Ishikawa (cell line): ENCODE data around the gene PDE6A.

ENCODE experiments used
- CEBPB ChIP-seq: IDR thresholded peaks from 2 replicates; pipeline ENCODE4 v1.6.1; 2012
- CREB1 ChIP-seq: IDR thresholded peaks from 2 replicates; pipeline ENCODE4 v1.6.1; 2012; ENCODE audit warnings: low read depth
- EGR1 ChIP-seq: IDR thresholded peaks from 2 replicates; pipeline ENCODE4 v1.6.1; 2012
- EP300 ChIP-seq: IDR thresholded peaks from 2 replicates; pipeline ENCODE4 v1.6.1; 2012; ENCODE audit warnings: borderline replicate concordance
- FOXM1 ChIP-seq: IDR thresholded peaks from 2 replicates; pipeline ENCODE4 v1.6.1; 2012; ENCODE audit warnings: low read depth, borderline replicate concordance
- MAX ChIP-seq: IDR thresholded peaks from 2 replicates; pipeline ENCODE4 v1.6.1; 2012
- NFIC ChIP-seq: IDR thresholded peaks from 2 replicates; pipeline ENCODE4 v1.6.1; 2012
- RAD21 ChIP-seq: IDR thresholded peaks from 2 replicates; pipeline ENCODE4 v1.6.1; 2012; ENCODE audit warnings: low read depth
- REST ChIP-seq: IDR thresholded peaks from 2 replicates; pipeline ENCODE4 v1.6.1; 2012; ENCODE audit warnings: low read depth, mild to moderate bottlenecking
- TAF1 ChIP-seq: IDR thresholded peaks from 2 replicates; pipeline ENCODE4 v1.6.1; 2012; ENCODE audit warnings: low read depth, mild to moderate bottlenecking
- TCF12 ChIP-seq: IDR thresholded peaks from 2 replicates; pipeline ENCODE4 v1.6.1; 2012; ENCODE audit warnings: low read depth
- TEAD4 ChIP-seq: IDR thresholded peaks from 2 replicates; pipeline ENCODE4 v1.6.1; 2012
- USF1 ChIP-seq: IDR thresholded peaks from 2 replicates; pipeline ENCODE4 v1.6.1; 2012
- YY1 ChIP-seq: IDR thresholded peaks from 2 replicates; pipeline ENCODE4 v1.6.1; 2012; ENCODE audit warnings: low read depth
- ZBTB7A ChIP-seq: IDR thresholded peaks from 2 replicates; pipeline ENCODE4 v1.6.1; 2012; ENCODE audit warnings: low read depth

PDE6A gene

GRCh38 chr5:149826574-149826973 is 118.0 kb downstream of the PDE6A start:
- TF ChIP-seq EGR1, result no peak
- no peak for TF ChIP-seq FOXM1
- TF ChIP-seq TEAD4, result no peak
- TF ChIP-seq NFIC, result no peak
- TF ChIP-seq REST, result no peak
- no peak for TF ChIP-seq TAF1
- no peak for TF ChIP-seq ZBTB7A
- TF ChIP-seq CEBPB, result no peak
- TF ChIP-seq YY1, result no peak
- TF ChIP-seq RAD21, result no peak
- no peak for TF ChIP-seq MAX
- TF ChIP-seq EP300, result no peak
- TF ChIP-seq TCF12, result no peak
- no peak for TF ChIP-seq CREB1
- no peak for TF ChIP-seq USF1

- TF ChIP-seq EP300 (no peak), CREB1 (no peak), ZBTB7A (no peak), USF1 (no peak), TEAD4 (no peak), NFIC (no peak), FOXM1 (no peak), EGR1 (no peak), TAF1 (no peak), REST (no peak), TCF12 (no peak)
These were observed 119.7 kb downstream of the PDE6A start for GRCh38 chr5:149824846-149825245.

- TF ChIP-seq RAD21 (no peak), MAX (no peak), TEAD4 (no peak), TAF1 (no peak), CREB1 (no peak), REST (no peak), FOXM1 (no peak)
These were observed 120.5 kb downstream of the PDE6A start for GRCh38 chr5:149824120-149824519.

GRCh38 chr5:149823375-149823774 is 121.2 kb downstream of the PDE6A start:
- TF ChIP-seq ZBTB7A (no peak), USF1 (no peak), CEBPB (no peak), TCF12 (no peak), YY1 (no peak), NFIC (no peak), CREB1 (no peak), EP300 (no peak)

GRCh38 chr5:149822301-149822700 is 122.3 kb downstream of the PDE6A start:
- no peak for TF ChIP-seq YY1
